Erythroblast (primary cell): ENCODE results near the gene NEAT1.

ENCODE experiments used
- GATA1 ChIP-seq: IDR thresholded peaks from 2 replicates; pipeline ENCODE4 v1.6.1; 2011; ENCODE audit warnings: low read depth, mild to moderate bottlenecking, control low read depth, low read length, moderate library complexity
- POLR2A ChIP-seq: IDR thresholded peaks from 2 replicates; pipeline ENCODE4 v1.6.1; 2011; ENCODE audit warnings: mild to moderate bottlenecking, low read length

DNA sequence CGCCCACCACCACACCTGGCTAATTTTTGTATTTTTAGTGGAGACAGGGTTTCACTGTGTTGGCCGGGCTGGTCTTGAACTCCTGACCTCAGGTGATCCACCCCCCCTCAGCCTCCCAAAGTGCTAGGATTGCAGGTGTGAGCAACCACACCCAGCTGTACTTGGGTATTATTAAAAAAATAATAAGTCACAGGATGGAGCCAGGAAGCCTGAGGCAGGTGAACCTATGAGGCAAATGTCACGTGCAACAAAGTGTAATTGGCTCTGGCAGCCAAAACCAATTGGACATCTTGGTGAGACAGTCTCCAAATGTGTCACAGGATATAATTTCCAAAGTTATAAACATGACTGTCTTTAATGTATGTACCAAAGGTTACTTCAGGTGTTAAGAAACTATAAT, 52.3 kb downstream of the NEAT1 start:
- TF ChIP-seq POLR2A (no peak), GATA1 (no peak)
